Muscle layer of duodenum (tissue), 2 donors: ENCODE data around the gene CD58.
"Not testable (repeated sequence)": the region's sequence is repeated elsewhere in the genome, so short reads cannot be mapped to it uniquely, and the experiment has no call there.

Experiments
- H3K27ac ChIP-seq: one replicate; pipeline ENCODE4 v1.7.0; 2013; ENCODE audit warnings: mild to moderate bottlenecking, low read length
- H3K27me3 ChIP-seq: one replicate; pipeline ENCODE4 v1.7.0; 2013; ENCODE audit warnings: low read depth, mild to moderate bottlenecking, control low read depth, low read length
- H3K36me3 ChIP-seq, 2 donors: one replicate each; pipeline ENCODE4 v1.7.0; 2013; ENCODE audit warnings: low read length in 2 of 2, control low read depth in 1 of 2, mild to moderate bottlenecking in 1 of 2; ENCODE audit not compliant: insufficient read depth in 2 of 2, control insufficient read depth in 1 of 2
- H3K4me1 ChIP-seq, 2 donors: one replicate each; pipeline ENCODE4 v1.7.0; 2013; ENCODE audit warnings: low read length in 2 of 2, mild to moderate bottlenecking in 2 of 2, control low read depth in 1 of 2, moderate library complexity in 1 of 2; ENCODE audit not compliant: insufficient read depth in 2 of 2, control insufficient read depth in 1 of 2
- H3K4me3 ChIP-seq, 2 donors: one replicate each; pipeline ENCODE4 v1.7.0; 2013; ENCODE audit warnings: low read length in 2 of 2, low read depth in 1 of 2, mild to moderate bottlenecking in 1 of 2
- H3K9me3 ChIP-seq, 2 donors: one replicate each; pipeline ENCODE4 v1.7.0; 2013; ENCODE audit warnings: low read length in 2 of 2, control low read depth in 1 of 2, mild to moderate bottlenecking in 1 of 2; ENCODE audit not compliant: control insufficient read depth in 1 of 2
- donor health status: healthy.

Gene CD58

GRCh38 chr1:116591006-116591950, 20.5 kb upstream of the CD58 start:
- H3K36me3 ChIP-seq, H3K4me3 ChIP-seq, H3K4me1 ChIP-seq, H3K27ac ChIP-seq, H3K27me3 ChIP-seq, H3K9me3 ChIP-seq: not testable (repeated sequence)

GRCh38 chr1:116590359-116591005, 19.7 kb upstream of the CD58 start:
- H3K27ac ChIP-seq, H3K4me3 ChIP-seq, H3K27me3 ChIP-seq: not testable (repeated sequence)

GRCh38 chr1:116589101-116589735, 18.4 kb upstream of the CD58 start:
- not testable (repeated sequence) for H3K27me3 ChIP-seq, H3K4me1 ChIP-seq, H3K9me3 ChIP-seq, H3K36me3 ChIP-seq, H3K4me3 ChIP-seq, H3K27ac ChIP-seq

More at GRCh38 chr1:116590359-116591005, 19.7 kb upstream of the CD58 start:
- not testable (repeated sequence) for H3K4me1 ChIP-seq, H3K9me3 ChIP-seq, H3K36me3 ChIP-seq

GRCh38 chr1:116587501-116588227, 16.8 kb upstream of the CD58 start:
- H3K27ac ChIP-seq, result no peak overlapping the region
- no peaks in the 10 kb centered on the region for H3K9me3 ChIP-seq
- no peaks in the 10 kb centered on the region for H3K4me1 ChIP-seq
- no peaks in the 10 kb centered on the region for H3K27me3 ChIP-seq
- H3K4me3 ChIP-seq, result no peak overlapping the region
- H3K36me3 ChIP-seq, result peaks cover 0 to 4% of the 10 kb centered on the region in 2 donors

GRCh38 chr1:116586741-116587143, 15.9 kb upstream of the CD58 start:
- no peaks in the 10 kb centered on the region for H3K4me1 ChIP-seq
- H3K9me3 ChIP-seq, result no peaks in the 10 kb centered on the region
- peaks cover 0 to 4% of the 10 kb centered on the region in 2 donors for H3K36me3 ChIP-seq
- no peak overlapping the region for H3K27ac ChIP-seq
- no peak overlapping the region for H3K4me3 ChIP-seq
- no peaks in the 10 kb centered on the region for H3K27me3 ChIP-seq

- H3K27ac ChIP-seq, result no peak overlapping the region
- no peaks in the 10 kb centered on the region for H3K4me1 ChIP-seq
- no peaks in the 10 kb centered on the region for H3K27me3 ChIP-seq
- H3K36me3 ChIP-seq, result peaks cover 0 to 4% of the 10 kb centered on the region in 2 donors
- no peak overlapping the region for H3K4me3 ChIP-seq
- H3K9me3 ChIP-seq, result no peaks in the 10 kb centered on the region
Measured at GRCh38 chr1:116585886-116586285, 15.1 kb upstream of the CD58 start.

- H3K27ac ChIP-seq, result no peak overlapping the region
- no peaks in the 10 kb centered on the region for H3K9me3 ChIP-seq
- no peak overlapping the region for H3K4me3 ChIP-seq
- no peaks in the 10 kb centered on the region for H3K27me3 ChIP-seq
- H3K4me1 ChIP-seq, result no peaks in the 10 kb centered on the region
- H3K36me3 ChIP-seq, result peaks cover 0 to 4% of the 10 kb centered on the region in 2 donors
Measured at GRCh38 chr1:116581323-116581885, 10.6 kb upstream of the CD58 start.

DNA sequence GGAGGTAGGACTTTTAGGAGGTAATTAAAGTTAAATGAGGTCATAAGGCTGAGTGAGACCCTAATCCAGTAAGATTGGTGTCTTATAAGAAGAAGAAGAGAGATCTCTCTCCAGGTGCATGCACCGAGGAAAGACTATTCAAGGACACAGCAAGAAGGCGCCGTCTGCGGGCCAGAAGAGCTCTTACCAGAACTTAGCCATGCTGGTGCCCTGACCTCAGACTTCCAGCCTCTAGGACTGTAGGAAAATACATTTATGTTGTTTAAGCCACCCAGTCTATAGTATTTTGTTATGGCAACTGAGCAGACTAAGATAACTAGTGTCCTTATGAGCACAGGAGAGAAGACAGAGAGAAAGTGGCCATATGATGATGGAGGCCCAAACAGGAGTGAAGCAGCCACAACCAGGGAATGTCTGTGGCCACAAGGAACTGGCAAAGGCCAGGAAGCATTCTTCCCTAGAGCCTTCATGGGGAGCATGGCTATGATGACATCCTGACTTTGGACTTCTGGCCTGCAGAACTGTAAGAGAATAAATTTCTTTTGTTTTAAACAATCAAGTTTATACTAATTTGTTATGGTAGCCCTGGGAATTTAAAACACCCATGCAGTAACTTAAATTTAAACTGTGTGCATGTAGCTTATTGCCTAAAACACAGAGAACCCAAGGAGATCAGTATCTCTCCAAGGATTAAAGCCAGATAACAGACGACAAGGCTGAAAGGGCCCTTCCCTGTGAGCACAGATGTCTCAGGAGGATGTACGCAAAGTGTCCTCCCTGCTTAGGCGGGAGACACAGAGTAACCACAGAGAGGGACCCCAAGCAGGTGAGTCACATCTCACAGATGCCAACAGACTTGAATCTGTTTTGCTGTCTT, 9.9 kb upstream of the CD58 start:
- no peaks in the 10 kb centered on the region for H3K27me3 ChIP-seq
- H3K36me3 ChIP-seq, result peaks cover 0 to 4% of the 10 kb centered on the region in 2 donors
- no peak overlapping the region for H3K27ac ChIP-seq
- no peaks in the 10 kb centered on the region for H3K9me3 ChIP-seq
- no peaks in the 10 kb centered on the region for H3K4me1 ChIP-seq
- H3K4me3 ChIP-seq, result no peak overlapping the region

DNA sequence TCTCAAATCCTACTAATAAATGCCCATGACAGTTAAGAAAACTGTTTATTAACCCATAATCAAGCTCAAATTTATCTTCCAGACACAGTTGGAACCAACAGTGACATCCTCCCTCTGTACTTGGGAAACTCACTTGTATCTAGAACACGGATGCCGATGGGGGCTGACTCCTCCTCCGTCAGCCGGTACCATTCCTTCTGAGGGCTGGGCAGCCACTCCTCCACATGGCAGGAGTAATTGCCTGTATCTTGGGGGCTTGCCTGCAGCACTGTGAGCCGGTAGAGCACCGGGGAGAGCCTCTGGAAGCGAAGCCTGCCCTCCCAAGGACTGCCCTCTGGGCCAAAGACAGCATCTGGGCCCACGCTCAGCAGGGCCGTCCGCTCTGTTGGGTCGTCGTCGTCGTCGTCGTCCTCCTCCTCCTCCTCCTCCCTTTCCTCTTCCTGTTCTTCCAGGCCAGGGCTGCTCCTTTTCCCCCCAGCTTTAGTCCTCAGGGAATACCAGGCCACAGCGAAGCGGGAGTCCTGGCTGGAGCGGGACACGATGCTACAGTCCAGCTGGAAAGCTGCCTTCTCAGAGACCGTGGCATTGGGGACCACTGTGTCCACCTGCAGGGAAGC, 8.5 kb upstream of the CD58 start:
- Histone ChIP-seq H3K36me3 (no peaks in the 10 kb centered on the region), H3K27me3 (no peaks in the 10 kb centered on the region)

GRCh38 chr1:116578581-116578980, 7.8 kb upstream of the CD58 start:
- no peaks in the 10 kb centered on the region for H3K27me3 ChIP-seq
- H3K4me3 ChIP-seq, result no peak overlapping the region
- no peaks in the 10 kb centered on the region for H3K4me1 ChIP-seq
- no peaks in the 10 kb centered on the region for H3K36me3 ChIP-seq
- no peak overlapping the region for H3K27ac ChIP-seq
- no peaks in the 10 kb centered on the region for H3K9me3 ChIP-seq

More for the DNA sequence above, 8.5 kb upstream of the CD58 start:
- no peaks in the 10 kb centered on the region for H3K4me1 ChIP-seq
- no peaks in the 10 kb centered on the region for H3K9me3 ChIP-seq
- no peak overlapping the region for H3K4me3 ChIP-seq
- H3K27ac ChIP-seq, result no peak overlapping the region
